Measurements from ENCODE around the gene SLC24A4. TPM values are rescaled to one million over a fixed set of nuclear protein-coding genes. Genes with fewer than 3 reads are reported as not detected.

SLC24A4 gene
- total RNA-seq, 1 donor from 2014 or later = not detected

DNA sequence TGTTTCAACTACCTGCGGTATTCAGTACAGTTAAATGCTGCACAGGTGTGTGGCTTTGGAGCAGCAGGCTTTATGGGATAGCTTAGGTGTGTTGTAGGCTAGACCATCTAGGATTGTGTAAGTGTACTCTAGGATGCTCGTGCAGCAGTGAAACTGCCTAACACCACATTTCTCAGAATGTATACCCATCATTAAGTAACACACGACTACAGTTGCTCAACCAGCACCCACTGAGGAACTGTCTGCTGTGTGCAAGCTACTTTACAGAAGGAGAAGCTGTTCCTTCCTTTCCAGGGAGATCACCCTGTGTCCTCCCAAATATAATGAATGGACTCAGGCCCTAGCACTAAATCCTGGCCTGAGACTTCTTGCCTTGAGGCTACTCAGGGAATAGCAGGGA, 94.8 kb downstream of the SLC24A4 start:
- Mint-ChIP-seq H3K36me3 (ENCODE audit: unreplicated experiment) (no peaks in the 10 kb centered on the region), H3K4me1 (ENCODE audit: unreplicated experiment) (no peaks in the 10 kb centered on the region), H3K4me3 (ENCODE audit: unreplicated experiment) (no peak overlapping the region), H3K27me3 (ENCODE audit: unreplicated experiment) (peaks cover 9% of the 10 kb centered on the region), H3K9me3 (ENCODE audit: unreplicated experiment) (peaks cover 5% of the 10 kb centered on the region), H3K27ac (ENCODE audit: unreplicated experiment) (no peak overlapping the region)
- no peak for DNase-seq (ENCODE audit: extremely low spot score, unreplicated experiment)
- TF ChIP-seq, protein P1, sequence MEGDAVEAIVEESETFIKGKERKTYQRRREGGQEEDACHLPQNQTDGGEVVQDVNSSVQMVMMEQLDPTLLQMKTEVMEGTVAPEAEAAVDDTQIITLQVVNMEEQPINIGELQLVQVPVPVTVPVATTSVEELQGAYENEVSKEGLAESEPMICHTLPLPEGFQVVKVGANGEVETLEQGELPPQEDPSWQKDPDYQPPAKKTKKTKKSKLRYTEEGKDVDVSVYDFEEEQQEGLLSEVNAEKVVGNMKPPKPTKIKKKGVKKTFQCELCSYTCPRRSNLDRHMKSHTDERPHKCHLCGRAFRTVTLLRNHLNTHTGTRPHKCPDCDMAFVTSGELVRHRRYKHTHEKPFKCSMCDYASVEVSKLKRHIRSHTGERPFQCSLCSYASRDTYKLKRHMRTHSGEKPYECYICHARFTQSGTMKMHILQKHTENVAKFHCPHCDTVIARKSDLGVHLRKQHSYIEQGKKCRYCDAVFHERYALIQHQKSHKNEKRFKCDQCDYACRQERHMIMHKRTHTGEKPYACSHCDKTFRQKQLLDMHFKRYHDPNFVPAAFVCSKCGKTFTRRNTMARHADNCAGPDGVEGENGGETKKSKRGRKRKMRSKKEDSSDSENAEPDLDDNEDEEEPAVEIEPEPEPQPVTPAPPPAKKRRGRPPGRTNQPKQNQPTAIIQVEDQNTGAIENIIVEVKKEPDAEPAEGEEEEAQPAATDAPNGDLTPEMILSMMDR (IDR thresholded peaks at IDR 0.05) = no peak

DNA sequence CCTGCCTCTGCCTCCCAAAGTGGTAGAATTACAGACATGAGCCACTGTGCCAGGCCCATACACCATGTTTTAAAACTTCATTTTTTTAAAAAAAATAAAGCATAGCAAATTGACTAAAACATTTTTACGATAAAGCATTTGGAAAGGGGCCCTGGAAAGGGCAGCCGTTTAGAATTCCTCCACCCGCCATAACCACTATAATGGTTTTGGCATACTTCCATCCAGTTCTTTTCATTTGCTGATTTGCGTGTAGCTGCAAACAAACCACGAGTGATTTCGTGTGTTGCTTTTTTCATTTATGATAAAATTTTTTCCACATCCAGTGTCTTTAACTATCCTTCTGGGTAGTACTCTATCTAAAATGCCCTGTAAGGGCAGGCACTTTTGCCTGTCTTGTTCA, 98.8 kb downstream of the SLC24A4 start:
- H3K27me3 Mint-ChIP-seq (ENCODE audit: unreplicated experiment) = no peaks in the 10 kb centered on the region
- TF ChIP-seq, protein P1 (IDR thresholded peaks at IDR 0.05) = no peak

DNA sequence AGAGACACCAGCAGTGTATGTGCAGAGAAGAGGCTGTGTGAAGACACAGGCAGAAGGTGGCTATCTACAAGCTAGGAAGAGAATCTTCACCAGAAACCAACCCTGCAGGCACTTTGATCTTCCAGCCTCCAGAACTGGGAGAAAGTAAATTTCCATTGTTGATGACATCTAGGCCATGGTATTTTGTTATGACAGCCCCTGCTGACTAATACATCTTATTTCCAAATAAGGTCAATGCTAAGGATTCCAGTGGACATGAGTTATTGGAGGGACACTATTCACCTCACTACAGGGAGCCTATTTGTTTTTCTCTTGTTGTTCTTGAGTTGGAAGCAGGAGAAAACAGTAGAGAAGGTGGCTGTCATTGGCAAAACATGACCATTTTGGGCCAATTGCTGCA, 102.1 kb downstream of the SLC24A4 start:
- H3K4me3 Mint-ChIP-seq (ENCODE audit: unreplicated experiment) = no peak overlapping the region
- no peak for DNase-seq (ENCODE audit: extremely low spot score, unreplicated experiment)
- H3K27me3 Mint-ChIP-seq (ENCODE audit: unreplicated experiment) = no peaks in the 10 kb centered on the region
- H3K4me1 Mint-ChIP-seq (ENCODE audit: unreplicated experiment) = peaks cover 16% of the 10 kb centered on the region
- H3K9me3 Mint-ChIP-seq (ENCODE audit: unreplicated experiment) = peaks cover 13% of the 10 kb centered on the region
- no peak overlapping the region for H3K27ac Mint-ChIP-seq (ENCODE audit: unreplicated experiment)
- no peaks in the 10 kb centered on the region for H3K36me3 Mint-ChIP-seq (ENCODE audit: unreplicated experiment)
- TF ChIP-seq, protein P1 (IDR thresholded peaks at IDR 0.05) = no peak

More for the DNA sequence above, 98.8 kb downstream of the SLC24A4 start:
- no peak overlapping the region for H3K4me3 Mint-ChIP-seq (ENCODE audit: unreplicated experiment)
- DNase-seq (ENCODE audit: extremely low spot score, unreplicated experiment) = no peak
- H3K9me3 Mint-ChIP-seq (ENCODE audit: unreplicated experiment) = peaks cover 11% of the 10 kb centered on the region
- no peaks in the 10 kb centered on the region for H3K36me3 Mint-ChIP-seq (ENCODE audit: unreplicated experiment)
- H3K27ac Mint-ChIP-seq (ENCODE audit: unreplicated experiment) = no peak overlapping the region
- peaks cover 13% of the 10 kb centered on the region for H3K4me1 Mint-ChIP-seq (ENCODE audit: unreplicated experiment)

DNA sequence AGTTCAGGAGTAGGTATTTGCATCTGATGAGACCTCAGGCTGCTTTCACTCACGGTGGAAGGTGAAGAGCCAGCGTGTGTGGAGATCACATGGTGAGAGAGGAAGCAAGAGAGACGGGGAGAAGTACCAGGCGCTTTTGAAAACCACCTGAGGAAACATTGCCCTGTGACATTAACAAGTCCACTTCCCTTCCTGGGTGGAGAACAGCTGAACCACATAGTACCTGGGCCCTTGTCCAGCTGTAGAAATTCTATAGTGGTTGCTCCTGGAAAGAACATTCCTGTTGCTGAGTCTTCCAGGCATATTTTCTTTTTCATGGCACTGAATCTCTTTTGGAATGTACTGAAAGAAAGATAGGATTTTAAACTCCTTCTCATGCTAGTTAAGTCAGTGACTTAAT, 103.3 kb downstream of the SLC24A4 start:
- Mint-ChIP-seq H3K27ac (ENCODE audit: unreplicated experiment) (peak overlapping the region; percentile 61), H3K9me3 (ENCODE audit: unreplicated experiment) (peaks cover 13% of the 10 kb centered on the region), H3K27me3 (ENCODE audit: unreplicated experiment) (no peaks in the 10 kb centered on the region), H3K4me3 (ENCODE audit: unreplicated experiment) (no peak overlapping the region), H3K36me3 (ENCODE audit: unreplicated experiment) (no peaks in the 10 kb centered on the region), H3K4me1 (ENCODE audit: unreplicated experiment) (peaks cover 16% of the 10 kb centered on the region)
- TF ChIP-seq, protein P1 (IDR thresholded peaks at IDR 0.05) = no peak
- no peak for DNase-seq (ENCODE audit: extremely low spot score, unreplicated experiment)

DNA sequence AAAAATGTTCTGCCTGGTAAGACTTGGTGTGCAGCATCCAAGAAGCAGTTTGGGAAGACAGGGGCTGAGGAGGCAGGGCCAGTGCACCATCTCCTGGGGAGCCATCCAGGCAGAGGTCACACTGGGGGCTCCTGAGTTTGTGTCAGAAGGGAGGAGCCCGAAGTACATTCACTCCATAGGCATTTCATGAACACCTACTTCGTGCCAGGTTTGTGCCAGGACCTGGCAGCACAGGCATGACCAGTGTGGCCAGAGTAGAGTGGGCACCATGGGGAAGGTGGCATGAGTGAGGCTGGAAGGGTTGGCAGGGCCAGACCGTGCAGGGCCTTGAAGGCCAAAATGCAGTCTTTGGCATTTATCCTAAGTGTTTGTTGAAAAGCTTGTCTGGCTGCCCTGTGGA, 104.1 kb downstream of the SLC24A4 start:
- no peaks in the 10 kb centered on the region for H3K27me3 Mint-ChIP-seq (ENCODE audit: unreplicated experiment)
- peaks cover 16% of the 10 kb centered on the region for H3K4me1 Mint-ChIP-seq (ENCODE audit: unreplicated experiment)
- no peak for DNase-seq (ENCODE audit: extremely low spot score, unreplicated experiment)
- H3K27ac Mint-ChIP-seq (ENCODE audit: unreplicated experiment) = no peak overlapping the region
- TF ChIP-seq, protein P1 (IDR thresholded peaks at IDR 0.05) = no peak
- H3K9me3 Mint-ChIP-seq (ENCODE audit: unreplicated experiment) = peaks cover 13% of the 10 kb centered on the region
- H3K4me3 Mint-ChIP-seq (ENCODE audit: unreplicated experiment) = no peak overlapping the region
- H3K36me3 Mint-ChIP-seq (ENCODE audit: unreplicated experiment) = no peaks in the 10 kb centered on the region
